ENCODE measurements around the gene TADA2B. TPM values are rescaled to one million over a fixed set of nuclear protein-coding genes. Genes with fewer than 3 reads are reported as not detected.

The TADA2B gene, protein sequence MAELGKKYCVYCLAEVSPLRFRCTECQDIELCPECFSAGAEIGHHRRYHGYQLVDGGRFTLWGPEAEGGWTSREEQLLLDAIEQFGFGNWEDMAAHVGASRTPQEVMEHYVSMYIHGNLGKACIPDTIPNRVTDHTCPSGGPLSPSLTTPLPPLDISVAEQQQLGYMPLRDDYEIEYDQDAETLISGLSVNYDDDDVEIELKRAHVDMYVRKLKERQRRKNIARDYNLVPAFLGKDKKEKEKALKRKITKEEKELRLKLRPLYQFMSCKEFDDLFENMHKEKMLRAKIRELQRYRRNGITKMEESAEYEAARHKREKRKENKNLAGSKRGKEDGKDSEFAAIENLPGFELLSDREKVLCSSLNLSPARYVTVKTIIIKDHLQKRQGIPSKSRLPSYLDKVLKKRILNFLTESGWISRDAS
- 21.2 TPM for total RNA-seq (2013)
- 10 to 100 TPM in 1 of 3 donors, 1 to 10 TPM in 2; 2.0 to 10.2 (median 2.6) TPM for polyA plus RNA-seq
- 14.7 and 27.1 TPM in 2 replicates for polyA minus RNA-seq
- 10.9 to 38.8 (median 25.8) reads per million in 11 experiments for total RNA-seq

DNA sequence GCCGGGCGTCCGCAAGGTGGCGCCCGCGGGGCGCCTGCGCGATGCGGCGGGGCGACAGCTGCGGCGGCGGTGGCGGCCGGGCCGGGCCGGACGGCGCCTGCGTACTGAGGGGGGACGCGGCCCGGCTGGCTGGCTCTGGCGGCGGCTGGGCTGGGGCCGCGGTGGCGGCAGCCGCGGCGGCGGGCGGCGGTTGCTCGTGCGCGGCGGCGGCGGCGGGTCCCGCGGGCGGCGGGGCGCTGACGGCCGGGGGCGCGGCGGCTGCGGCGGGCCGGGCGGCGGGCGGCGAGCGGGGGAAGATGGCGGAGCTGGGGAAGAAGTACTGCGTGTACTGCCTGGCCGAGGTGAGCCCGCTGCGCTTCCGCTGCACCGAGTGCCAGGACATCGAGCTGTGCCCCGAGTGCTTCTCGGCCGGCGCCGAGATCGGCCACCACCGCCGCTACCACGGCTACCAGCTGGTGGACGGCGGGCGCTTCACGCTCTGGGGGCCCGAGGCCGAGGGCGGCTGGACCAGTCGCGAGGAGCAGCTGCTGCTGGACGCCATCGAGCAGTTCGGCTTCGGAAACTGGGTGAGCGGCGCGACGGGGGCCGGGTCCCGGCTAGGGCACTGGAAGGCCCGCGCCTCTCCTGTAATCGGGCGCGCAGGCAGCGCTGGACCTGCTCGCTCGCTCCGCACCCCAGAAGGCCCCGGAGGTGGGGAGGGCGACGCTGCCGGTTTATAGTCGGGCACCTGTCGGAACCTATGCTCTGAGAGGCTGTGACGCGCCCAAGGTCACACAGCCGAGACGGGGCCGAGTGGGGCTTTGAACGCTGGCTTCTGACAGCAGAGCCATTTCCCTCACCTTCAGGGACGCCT lies at the start of gene TADA2B:
Gene TADA2B, plus strand, starts transcription at position 89 of the 853 bp plus-strand sequence. Its CDS starts 208 bp downstream, at position 297.
- Histone ChIP-seq H2AFZ (ENCODE audit: insufficient read depth, low read depth, low read length, poor library complexity, severe bottlenecking) (peak within 1 kb of the TSS; percentile 88), H3K4me3 (replicated peaks in 1 of 3; ENCODE audit: low read depth in 2 of 3, low read length in 3 of 3) (peak within 1 kb of the TSS; percentile 84 to 92 (median 87)), H3K9me3 (replicated peaks in 1 of 2; ENCODE audit: control insufficient read depth in 1 of 2, insufficient read depth in 1 of 2, low read length in 2 of 2) (no peaks in the 10 kb centered on the region), H3K4me2 (replicated peaks; ENCODE audit: extremely low read depth, low read length, poor library complexity, severe bottlenecking) (peak within 1 kb of the TSS; percentile 99), H3K79me2 (ENCODE audit: insufficient read depth, low read length) (peaks cover 51% of the 10 kb centered on the region), H3K27ac (ENCODE audit: low read depth in 1 of 2, low read length in 2 of 2) (peak within 1 kb of the TSS; percentile 76 to 88), H3K4me1 (ENCODE audit: control insufficient read depth in 1 of 2, insufficient read depth in 2 of 2, low read length in 2 of 2) (peaks cover 39 to 52% of the 10 kb centered on the region in 2 donors), H3K36me3 (replicated peaks in 1 of 2; ENCODE audit: control insufficient read depth in 1 of 2, insufficient read depth in 2 of 2, low read length in 2 of 2) (peaks cover 0 to 26% of the 10 kb centered on the region in 2 donors), H4K20me1 (ENCODE audit: insufficient read depth, low read length) (peaks cover 47% of the 10 kb centered on the region), H3K27me3 (ENCODE audit: control insufficient read depth in 2 of 2, insufficient read depth in 2 of 2, low read length in 2 of 2) (no peaks in the 10 kb centered on the region), H3K9ac (ENCODE audit: insufficient read depth, low read length, poor library complexity, severe bottlenecking) (peak within 1 kb of the TSS; percentile 90)
- peaks cover 0 to 3% (median 0%) of the 10 kb centered on the region in 7 donors for H3K9me3 Mint-ChIP-seq
- peaks cover 60% of the 10 kb centered on the region for H3K4me1 Mint-ChIP-seq
- peaks cover 26 to 37% of the 10 kb centered on the region in 2 donors for H3K36me3 Mint-ChIP-seq
- H3K27me3 Mint-ChIP-seq (ENCODE audit: low read depth in 3 of 3), result peaks cover 0 to 10% (median 3%) of the 10 kb centered on the region in 3 donors
- TF ChIP-seq, protein P1, sequence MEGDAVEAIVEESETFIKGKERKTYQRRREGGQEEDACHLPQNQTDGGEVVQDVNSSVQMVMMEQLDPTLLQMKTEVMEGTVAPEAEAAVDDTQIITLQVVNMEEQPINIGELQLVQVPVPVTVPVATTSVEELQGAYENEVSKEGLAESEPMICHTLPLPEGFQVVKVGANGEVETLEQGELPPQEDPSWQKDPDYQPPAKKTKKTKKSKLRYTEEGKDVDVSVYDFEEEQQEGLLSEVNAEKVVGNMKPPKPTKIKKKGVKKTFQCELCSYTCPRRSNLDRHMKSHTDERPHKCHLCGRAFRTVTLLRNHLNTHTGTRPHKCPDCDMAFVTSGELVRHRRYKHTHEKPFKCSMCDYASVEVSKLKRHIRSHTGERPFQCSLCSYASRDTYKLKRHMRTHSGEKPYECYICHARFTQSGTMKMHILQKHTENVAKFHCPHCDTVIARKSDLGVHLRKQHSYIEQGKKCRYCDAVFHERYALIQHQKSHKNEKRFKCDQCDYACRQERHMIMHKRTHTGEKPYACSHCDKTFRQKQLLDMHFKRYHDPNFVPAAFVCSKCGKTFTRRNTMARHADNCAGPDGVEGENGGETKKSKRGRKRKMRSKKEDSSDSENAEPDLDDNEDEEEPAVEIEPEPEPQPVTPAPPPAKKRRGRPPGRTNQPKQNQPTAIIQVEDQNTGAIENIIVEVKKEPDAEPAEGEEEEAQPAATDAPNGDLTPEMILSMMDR (IDR thresholded peaks at IDR 0.05), result no peak
- intact Hi-C loops (cut with micrococcal nuclease), result loop anchor here (2.0 to 10.0 kb wide), 5 partner anchors 15 to 329 kb away; partner anchors contain the start of gene BLOC1S4 (in 1 of the 2)
- DNase-seq, result peak; percentile 50 to 60 (median 51)
- under 1% methylated on average over 102 of the region's 119 CpGs for WGBS (ENCODE audit: insufficient coverage)
- H3K4me3 Mint-ChIP-seq, result peak within 1 kb of the TSS; percentile 89 to 97
- H3K27ac Mint-ChIP-seq, result peak within 1 kb of the TSS; percentile 81 to 95 (median 90)

DNA sequence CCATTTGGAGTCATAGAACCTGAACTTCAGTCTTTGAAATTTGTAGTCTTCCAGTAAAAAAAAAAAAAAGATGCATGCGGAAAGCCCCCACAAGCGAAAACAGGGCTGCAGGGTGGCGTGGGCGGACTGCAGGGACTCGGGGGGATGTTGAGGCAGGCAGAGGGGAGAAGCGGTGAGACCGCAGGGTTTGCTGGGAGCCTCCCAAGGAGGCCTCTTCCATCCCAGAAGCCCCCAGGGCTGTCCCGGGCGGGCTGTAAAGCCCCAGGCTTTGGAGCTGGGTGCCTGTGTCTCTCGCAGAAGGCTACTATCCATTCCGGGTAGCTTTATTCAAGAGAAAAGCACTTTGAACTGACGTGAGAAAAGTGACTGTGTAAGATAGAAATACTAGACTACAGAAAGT lies 46.7 kb upstream of the TADA2B start:
- no peak overlapping the region for H3K27ac Mint-ChIP-seq
- H3K27me3 Mint-ChIP-seq (ENCODE audit: low read depth in 3 of 3), result no peaks in the 10 kb centered on the region

More for the DNA sequence above, 46.7 kb upstream of the TADA2B start:
- no peak overlapping the region for H3K9ac ChIP-seq (ENCODE audit: insufficient read depth, low read length, poor library complexity, severe bottlenecking)
- TF ChIP-seq, protein P1 (IDR thresholded peaks at IDR 0.05), result no peak
- H3K9me3 ChIP-seq (replicated peaks in 1 of 2; ENCODE audit: control insufficient read depth in 1 of 2, insufficient read depth in 1 of 2, low read length in 2 of 2), result no peaks in the 10 kb centered on the region
- peaks cover 37% of the 10 kb centered on the region for H3K79me2 ChIP-seq (ENCODE audit: insufficient read depth, low read length)
- 97% methylated on average over 7 of the region's 12 CpGs for WGBS (ENCODE audit: insufficient coverage)
- Mint-ChIP-seq H3K9me3 (no peaks in the 10 kb centered on the region), H3K4me1 (peaks cover 34% of the 10 kb centered on the region), H3K36me3 (peaks cover 66 to 79% of the 10 kb centered on the region in 2 donors), H3K4me3 (no peak overlapping the region)
- peaks cover 31 to 34% of the 10 kb centered on the region in 2 donors for H3K4me1 ChIP-seq (ENCODE audit: control insufficient read depth in 1 of 2, insufficient read depth in 2 of 2, low read length in 2 of 2)
- H3K4me3 ChIP-seq (replicated peaks in 1 of 3; ENCODE audit: low read depth in 2 of 3, low read length in 3 of 3), result no peak overlapping the region
- H3K27ac ChIP-seq (ENCODE audit: low read depth in 1 of 2, low read length in 2 of 2), result no peak overlapping the region
- no peak for DNase-seq
- intact Hi-C loops (cut with micrococcal nuclease), result loop anchor here in 1 of 2 donors (5.0 kb wide), 1 partner anchor 41 kb away; no protein-coding TSS in a partner anchor
- H3K4me2 ChIP-seq (replicated peaks; ENCODE audit: extremely low read depth, low read length, poor library complexity, severe bottlenecking), result no peak overlapping the region
- no peaks in the 10 kb centered on the region for H3K27me3 ChIP-seq (ENCODE audit: control insufficient read depth in 2 of 2, insufficient read depth in 2 of 2, low read length in 2 of 2)
- H2AFZ ChIP-seq (ENCODE audit: insufficient read depth, low read depth, low read length, poor library complexity, severe bottlenecking), result no peak overlapping the region
- H3K36me3 ChIP-seq (replicated peaks in 1 of 2; ENCODE audit: control insufficient read depth in 1 of 2, insufficient read depth in 2 of 2, low read length in 2 of 2), result peaks cover 45 to 71% of the 10 kb centered on the region in 2 donors
- H4K20me1 ChIP-seq (ENCODE audit: insufficient read depth, low read length), result peaks cover 76% of the 10 kb centered on the region
